HL-60 (cell line): ENCODE results near the gene NAA80.

ENCODE experiments used
- DNase-seq, 2 experiments: peaks; one replicate each; pipeline ENCODE4 v3.0.0-alpha.2; 2010 to 2020; ENCODE audit warnings: low read depth in 1 of 2, low spot score in 1 of 2
- H3K27ac ChIP-seq: fragments of 250-450 bp; sonication (Bioruptor Pico); replicated peaks from 2 replicates; pipeline ENCODE4 v1.5.1; 2020; ENCODE audit warnings: mild to moderate bottlenecking, moderate library complexity
- H3K27me3 ChIP-seq: fragments of 250-450 bp; sonication (Bioruptor Pico); 2 replicates; pipeline ENCODE4 v1.5.1; 2021; ENCODE audit warnings: mild to moderate bottlenecking, moderate library complexity; ENCODE audit not compliant: insufficient read depth, poor library complexity, severe bottlenecking
- H3K4me3 ChIP-seq: replicated peaks from 2 replicates; pipeline ENCODE4 v1.5.1; 2011; ENCODE audit warnings: mild to moderate bottlenecking, control low read depth, low read length; ENCODE audit not compliant: insufficient read depth
- GABPA ChIP-seq: IDR thresholded peaks from 2 replicates; pipeline ENCODE4 v1.6.1; 2012; ENCODE audit warnings: low read depth
- POLR2AphosphoS5 ChIP-seq: IDR thresholded peaks from 2 replicates; pipeline ENCODE4 v1.6.1; 2012; ENCODE audit warnings: low read depth
- SPI1 ChIP-seq: IDR thresholded peaks from 2 replicates; pipeline ENCODE4 v1.6.1; 2012; ENCODE audit warnings: low read depth, mild to moderate bottlenecking, borderline replicate concordance
- TF ChIP-seq, protein P1 (sequence below): IDR thresholded peaks from 2 replicates; pipeline ENCODE4 v1.6.1; 2012; ENCODE audit warnings: low read depth; ENCODE audit not compliant: insufficient replicate concordance
- TF ChIP-seq, protein P2 (sequence below): IDR thresholded peaks from one replicate; pipeline ENCODE4 v1.5.1; 2011; ENCODE audit warnings: low read length, control low read depth, inconsistent platforms; ENCODE audit not compliant: insufficient read depth

NAA80 gene

DNA sequence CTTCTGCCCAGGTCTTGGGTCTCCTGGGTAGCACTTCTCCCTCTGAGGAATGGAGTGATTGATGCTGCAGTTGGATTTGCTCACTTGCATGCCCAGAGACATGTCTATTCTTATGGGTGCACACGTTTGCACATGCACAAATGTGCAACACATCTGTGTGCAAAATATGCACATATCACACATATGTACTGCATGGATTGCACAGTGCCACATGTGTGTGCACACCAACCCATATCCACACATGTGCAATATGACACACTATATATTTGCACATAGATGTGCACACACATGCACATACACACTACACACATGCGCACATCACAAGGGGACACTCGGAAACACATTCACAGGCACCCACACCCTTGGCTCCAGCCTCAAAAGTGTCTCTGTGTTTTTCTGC, 30.9 kb downstream of the NAA80 start:
- peaks cover 16% of the 10 kb centered on the region for H3K27me3 ChIP-seq
- TF ChIP-seq SPI1 = no peak
- no peak for TF ChIP-seq GABPA
- TF ChIP-seq, protein P1, sequence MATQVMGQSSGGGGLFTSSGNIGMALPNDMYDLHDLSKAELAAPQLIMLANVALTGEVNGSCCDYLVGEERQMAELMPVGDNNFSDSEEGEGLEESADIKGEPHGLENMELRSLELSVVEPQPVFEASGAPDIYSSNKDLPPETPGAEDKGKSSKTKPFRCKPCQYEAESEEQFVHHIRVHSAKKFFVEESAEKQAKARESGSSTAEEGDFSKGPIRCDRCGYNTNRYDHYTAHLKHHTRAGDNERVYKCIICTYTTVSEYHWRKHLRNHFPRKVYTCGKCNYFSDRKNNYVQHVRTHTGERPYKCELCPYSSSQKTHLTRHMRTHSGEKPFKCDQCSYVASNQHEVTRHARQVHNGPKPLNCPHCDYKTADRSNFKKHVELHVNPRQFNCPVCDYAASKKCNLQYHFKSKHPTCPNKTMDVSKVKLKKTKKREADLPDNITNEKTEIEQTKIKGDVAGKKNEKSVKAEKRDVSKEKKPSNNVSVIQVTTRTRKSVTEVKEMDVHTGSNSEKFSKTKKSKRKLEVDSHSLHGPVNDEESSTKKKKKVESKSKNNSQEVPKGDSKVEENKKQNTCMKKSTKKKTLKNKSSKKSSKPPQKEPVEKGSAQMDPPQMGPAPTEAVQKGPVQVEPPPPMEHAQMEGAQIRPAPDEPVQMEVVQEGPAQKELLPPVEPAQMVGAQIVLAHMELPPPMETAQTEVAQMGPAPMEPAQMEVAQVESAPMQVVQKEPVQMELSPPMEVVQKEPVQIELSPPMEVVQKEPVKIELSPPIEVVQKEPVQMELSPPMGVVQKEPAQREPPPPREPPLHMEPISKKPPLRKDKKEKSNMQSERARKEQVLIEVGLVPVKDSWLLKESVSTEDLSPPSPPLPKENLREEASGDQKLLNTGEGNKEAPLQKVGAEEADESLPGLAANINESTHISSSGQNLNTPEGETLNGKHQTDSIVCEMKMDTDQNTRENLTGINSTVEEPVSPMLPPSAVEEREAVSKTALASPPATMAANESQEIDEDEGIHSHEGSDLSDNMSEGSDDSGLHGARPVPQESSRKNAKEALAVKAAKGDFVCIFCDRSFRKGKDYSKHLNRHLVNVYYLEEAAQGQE = no peak
- TF ChIP-seq POLR2AphosphoS5 = no peak
- TF ChIP-seq, protein P2, sequence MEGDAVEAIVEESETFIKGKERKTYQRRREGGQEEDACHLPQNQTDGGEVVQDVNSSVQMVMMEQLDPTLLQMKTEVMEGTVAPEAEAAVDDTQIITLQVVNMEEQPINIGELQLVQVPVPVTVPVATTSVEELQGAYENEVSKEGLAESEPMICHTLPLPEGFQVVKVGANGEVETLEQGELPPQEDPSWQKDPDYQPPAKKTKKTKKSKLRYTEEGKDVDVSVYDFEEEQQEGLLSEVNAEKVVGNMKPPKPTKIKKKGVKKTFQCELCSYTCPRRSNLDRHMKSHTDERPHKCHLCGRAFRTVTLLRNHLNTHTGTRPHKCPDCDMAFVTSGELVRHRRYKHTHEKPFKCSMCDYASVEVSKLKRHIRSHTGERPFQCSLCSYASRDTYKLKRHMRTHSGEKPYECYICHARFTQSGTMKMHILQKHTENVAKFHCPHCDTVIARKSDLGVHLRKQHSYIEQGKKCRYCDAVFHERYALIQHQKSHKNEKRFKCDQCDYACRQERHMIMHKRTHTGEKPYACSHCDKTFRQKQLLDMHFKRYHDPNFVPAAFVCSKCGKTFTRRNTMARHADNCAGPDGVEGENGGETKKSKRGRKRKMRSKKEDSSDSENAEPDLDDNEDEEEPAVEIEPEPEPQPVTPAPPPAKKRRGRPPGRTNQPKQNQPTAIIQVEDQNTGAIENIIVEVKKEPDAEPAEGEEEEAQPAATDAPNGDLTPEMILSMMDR = no peak
- no peak for DNase-seq
- H3K4me3 ChIP-seq = no peak overlapping the region
- H3K27ac ChIP-seq = no peak overlapping the region

DNA sequence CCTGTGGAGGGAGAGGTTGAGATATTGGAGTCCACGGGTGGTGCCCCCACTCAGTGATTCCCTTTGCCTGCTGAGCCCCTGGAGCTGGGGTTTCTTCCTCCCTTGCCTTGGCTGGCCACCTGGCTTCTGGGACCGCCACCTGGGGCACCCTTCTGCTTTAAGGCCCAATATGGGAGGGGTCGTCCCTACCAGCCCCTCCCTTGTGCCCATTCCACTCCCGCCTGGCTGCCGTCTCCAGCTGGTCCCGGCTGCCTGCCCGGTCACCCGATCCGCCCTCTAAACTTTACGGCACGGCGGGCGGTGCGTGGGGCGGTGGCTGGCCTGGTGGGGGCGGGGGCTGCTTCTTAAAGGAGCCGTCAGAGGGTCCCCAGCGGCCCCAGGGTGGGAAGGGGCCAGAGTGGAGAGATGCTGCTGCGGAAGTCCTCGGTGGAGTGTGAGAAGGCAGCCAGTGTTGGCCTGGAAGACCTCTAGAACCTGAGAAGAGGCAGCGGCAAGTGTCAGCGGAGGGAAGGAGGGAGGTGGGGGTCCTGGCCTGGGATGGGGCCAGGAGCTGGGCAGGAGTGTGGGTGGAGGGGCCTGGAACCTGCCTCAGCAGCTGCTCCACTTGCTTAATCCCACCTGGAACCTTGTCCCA, 31.8 kb downstream of the NAA80 start:
- TF ChIP-seq, protein P2 = no peak
- TF ChIP-seq, protein P1 = no peak
- no peak for DNase-seq
- Histone ChIP-seq H3K4me3 (no peak overlapping the region), H3K27me3 (peaks cover 16% of the 10 kb centered on the region), H3K27ac (no peak overlapping the region)

DNA sequence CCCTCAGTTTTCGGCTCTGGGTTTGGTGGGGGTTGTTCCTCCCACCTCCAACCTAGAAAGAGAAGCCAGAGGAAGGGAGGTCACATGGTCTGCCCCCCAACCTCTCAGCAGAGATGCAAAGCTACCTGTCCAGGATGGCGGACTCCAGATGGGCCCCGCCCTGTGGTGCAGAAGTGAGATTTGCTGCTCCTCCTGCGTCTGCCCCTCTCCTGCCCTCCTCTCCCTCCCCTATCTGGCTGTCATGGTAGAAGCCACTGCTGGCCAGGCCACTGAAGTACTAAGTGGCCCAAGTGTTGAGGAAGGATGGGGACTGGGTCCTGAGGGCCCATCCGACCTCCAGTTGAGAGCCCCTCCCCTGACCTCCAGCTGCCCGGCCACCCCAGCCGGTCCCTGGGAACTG, 32.4 kb downstream of the NAA80 start:
- Histone ChIP-seq H3K27ac (no peak overlapping the region), H3K27me3 (peaks cover 16% of the 10 kb centered on the region), H3K4me3 (no peak overlapping the region)
- DNase-seq = no peak
- no peak for TF ChIP-seq GABPA
- no peak for TF ChIP-seq POLR2AphosphoS5
- no peak for TF ChIP-seq SPI1
- TF ChIP-seq, protein P2 = no peak
- TF ChIP-seq, protein P1 = no peak
